HG03159 (cell line): Measurements from ENCODE around the gene MPDU1.
"Not testable (repeated sequence)": the region's sequence is repeated elsewhere in the genome, so short reads cannot be mapped to it uniquely, and the experiment has no call there.

Experiments used
- ATAC-seq: cut with Tn5 transposase; IDR thresholded peaks from one replicate; pipeline ENCODE4 v1.9.1; 2021; ENCODE audit warnings: mild to moderate bottlenecking, moderate library complexity; ENCODE audit not compliant: unreplicated experiment

The MPDU1 gene

DNA sequence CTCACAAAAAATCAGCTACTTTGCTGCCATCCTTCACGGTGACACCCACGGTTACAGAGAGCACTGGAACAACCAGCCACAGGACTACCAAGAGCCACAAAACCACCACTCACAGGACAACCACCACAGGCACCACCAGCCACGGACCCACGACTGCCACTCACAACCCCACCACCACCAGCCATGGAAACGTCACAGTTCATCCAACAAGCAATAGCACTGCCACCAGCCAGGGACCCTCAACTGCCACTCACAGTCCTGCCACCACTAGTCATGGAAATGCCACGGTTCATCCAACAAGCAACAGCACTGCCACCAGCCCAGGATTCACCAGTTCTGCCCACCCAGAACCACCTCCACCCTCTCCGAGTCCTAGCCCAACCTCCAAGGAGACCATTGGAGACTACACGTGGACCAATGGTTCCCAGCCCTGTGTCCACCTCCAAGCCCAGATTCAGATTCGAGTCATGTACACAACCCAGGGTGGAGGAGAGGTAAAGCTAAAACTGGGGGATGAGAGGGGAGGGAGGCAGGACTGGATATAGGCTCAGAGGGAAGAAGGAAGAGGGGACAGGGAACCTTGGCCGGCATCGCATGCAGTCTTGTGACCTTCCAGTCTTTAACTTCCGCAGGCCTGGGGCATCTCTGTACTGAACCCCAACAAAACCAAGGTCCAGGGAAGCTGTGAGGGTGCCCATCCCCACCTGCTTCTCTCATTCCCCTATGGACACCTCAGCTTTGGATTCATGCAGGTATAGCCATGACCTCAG lies 3.6 kb upstream of the MPDU1 start:
- ATAC-seq: no peak

DNA sequence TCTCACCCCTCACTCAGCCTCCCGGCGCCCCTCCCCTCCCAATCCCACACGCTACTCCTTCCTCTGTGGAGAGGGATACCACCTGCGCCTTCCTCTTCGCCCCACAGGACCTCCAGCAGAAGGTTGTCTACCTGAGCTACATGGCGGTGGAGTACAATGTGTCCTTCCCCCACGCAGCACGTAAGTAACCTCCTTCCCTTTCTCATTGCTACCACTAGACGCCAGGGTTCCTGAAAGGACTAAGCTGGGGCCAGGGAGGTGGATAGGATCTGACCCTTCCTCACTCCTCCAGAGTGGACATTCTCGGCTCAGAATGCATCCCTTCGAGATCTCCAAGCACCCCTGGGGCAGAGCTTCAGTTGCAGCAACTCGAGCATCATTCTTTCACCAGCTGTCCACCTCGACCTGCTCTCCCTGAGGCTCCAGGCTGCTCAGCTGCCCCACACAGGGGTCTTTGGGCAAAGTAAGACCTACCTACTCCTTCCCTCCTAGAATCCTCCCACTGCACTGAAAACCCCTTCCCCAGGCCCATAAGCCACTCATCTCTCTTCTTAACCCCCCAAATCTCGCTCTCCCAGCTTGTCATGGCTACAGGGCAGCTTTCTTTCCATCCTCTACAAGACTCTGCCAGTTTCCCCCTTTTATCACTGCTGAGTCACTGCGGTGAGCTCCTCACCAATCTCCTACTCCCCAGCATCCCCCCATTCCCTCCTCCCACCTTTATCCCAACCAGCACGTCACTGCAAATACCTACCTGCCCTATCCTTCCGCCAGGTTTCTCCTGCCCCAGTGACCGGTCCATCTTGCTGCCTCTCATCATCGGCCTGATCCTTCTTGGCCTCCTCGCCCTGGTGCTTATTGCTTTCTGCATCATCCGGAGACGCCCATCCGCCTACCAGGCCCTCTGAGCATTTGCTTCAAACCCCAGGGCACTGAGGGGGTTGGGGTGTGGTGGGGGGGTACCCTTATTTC lies 2.8 kb upstream of the MPDU1 start:
- no peak for ATAC-seq

DNA sequence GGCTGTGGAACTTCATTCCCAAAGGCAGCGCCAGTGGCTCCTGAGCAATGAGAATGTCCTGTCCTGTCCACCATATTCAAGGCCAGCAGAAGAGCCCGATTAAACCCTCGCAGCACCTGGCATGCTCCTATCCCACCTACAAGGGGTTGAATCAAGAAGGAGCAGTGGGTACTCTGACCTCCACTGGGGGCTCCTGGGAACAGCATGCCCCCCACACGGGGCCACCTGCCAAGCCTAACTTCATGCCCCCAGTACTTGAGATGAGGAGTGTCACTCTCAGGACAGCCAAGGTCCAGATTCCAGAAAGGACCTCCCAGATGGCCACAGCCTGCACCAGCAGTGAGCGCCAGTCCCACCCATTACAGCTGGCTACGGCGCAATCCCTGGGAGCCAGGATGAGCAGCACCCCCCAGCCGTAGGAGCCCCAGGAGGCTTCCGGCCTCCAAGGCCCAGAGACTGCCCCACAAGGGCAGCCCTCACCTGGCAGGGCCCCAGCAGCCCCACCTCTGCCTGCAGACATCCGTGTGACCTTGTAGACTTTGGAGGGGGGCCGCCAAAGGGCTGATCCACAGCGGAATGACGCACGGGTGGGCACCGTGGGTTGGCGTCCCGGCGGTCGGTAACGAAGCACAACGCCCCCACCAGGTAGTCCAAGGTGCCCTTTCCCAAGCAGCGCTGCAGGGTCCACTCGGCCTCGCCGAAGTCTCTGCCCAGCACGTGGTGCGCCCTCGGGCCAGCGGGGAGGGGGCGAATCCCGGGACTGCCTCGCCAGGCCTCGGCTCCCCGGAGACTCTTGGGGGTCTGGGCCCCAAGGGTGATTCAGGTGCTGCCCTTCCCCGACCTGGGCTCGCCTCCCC lies 1.0 kb upstream of the MPDU1 start:
- no peak for ATAC-seq

DNA sequence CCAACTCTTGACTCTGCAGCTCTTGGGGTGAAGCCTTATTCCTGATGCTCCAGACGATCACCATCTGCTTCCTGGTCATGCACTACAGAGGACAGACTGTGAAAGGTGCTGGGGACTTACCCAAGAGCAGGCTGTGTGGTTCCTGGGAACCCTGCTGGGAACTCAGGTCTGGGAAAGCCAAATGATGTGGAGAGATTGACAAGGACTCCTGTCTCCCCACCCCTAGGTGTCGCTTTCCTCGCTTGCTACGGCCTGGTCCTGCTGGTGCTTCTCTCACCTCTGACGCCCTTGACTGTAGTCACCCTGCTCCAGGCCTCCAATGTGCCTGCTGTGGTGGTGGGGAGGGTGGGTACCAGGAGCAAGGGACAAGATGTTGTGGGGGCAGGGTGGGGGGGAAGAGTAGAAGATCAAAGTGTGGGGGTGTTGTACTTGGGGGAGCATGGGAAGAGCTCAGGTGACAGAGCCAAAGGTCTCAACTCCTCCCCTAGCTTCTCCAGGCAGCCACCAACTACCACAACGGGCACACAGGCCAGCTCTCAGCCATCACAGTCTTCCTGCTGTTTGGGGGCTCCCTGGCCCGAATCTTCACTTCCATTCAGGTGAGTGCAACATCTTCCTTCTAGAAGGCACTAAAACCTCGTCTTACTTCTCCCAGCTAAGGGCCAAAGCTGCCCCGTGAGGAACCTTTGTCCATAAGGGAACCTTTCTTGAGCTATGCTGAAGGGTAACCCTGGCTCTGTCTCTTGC lies 3.2 kb downstream of the MPDU1 start:
- ATAC-seq: no peak

DNA sequence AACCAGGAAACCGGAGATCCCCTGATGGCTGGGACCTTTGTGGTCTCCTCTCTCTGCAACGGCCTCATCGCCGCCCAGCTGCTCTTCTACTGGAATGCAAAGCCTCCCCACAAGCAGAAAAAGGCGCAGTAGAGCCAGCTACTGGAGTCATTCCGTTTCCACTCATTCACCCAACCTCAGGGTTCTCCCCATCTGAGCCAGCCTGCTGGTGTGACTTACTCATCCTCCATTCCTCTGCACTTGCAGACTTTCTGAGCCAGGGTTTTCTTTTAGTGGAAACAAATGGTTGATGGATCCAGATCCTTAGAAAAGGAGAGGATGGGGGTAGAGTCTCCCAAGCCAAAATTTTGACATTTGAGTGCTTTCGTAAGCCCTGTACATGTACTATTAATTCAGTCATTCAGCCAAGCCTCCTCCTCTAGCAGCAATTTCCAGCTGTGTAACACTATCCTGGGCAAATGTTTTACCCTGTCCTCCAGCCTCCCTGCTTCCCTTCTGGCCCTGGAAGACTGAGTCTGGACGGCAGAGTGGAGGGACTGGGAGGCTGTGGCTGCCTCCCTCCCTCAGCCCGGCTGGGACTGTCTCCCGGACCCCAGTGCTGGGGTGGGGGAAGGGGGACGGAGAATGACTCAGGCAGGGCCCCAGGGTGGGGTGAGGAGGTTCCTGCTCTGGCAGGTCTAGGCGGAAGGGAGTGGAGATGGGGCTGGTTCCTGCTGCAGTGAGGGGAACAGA lies 3.9 kb downstream of the MPDU1 start:
- ATAC-seq: no peak

DNA sequence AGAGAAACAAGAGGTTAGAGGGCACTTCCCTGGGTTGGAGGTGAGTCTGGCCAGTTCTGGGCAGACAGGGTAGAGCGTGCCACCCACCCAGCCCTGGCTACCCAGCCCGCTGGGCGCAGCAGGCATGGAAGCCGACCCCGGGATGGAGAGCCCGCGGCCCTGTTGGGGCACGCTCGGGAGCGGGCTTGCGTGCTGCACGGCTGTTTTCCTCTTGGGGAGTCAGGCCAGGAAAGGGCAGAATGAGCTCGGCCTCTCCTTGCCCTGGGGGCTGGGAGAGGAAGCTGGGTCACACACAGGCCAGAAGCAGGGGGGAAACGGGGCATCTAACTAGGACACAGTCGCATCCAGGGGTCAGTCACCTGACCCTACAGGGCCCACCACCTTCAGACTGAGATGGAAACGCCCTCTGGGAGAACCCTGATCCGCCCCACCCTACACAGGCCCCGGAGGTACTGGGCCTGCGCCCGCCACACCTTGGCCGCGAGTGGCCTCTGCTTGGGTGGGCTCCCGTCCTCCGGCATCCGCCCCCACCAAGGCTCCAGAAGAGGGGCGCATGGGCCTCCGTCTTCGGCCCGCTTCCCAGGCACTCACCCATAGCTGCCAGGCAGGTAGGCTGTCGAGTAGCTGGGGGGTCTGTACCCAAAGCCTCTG lies 5.0 kb downstream of the MPDU1 start:
- ATAC-seq: no peak

DNA sequence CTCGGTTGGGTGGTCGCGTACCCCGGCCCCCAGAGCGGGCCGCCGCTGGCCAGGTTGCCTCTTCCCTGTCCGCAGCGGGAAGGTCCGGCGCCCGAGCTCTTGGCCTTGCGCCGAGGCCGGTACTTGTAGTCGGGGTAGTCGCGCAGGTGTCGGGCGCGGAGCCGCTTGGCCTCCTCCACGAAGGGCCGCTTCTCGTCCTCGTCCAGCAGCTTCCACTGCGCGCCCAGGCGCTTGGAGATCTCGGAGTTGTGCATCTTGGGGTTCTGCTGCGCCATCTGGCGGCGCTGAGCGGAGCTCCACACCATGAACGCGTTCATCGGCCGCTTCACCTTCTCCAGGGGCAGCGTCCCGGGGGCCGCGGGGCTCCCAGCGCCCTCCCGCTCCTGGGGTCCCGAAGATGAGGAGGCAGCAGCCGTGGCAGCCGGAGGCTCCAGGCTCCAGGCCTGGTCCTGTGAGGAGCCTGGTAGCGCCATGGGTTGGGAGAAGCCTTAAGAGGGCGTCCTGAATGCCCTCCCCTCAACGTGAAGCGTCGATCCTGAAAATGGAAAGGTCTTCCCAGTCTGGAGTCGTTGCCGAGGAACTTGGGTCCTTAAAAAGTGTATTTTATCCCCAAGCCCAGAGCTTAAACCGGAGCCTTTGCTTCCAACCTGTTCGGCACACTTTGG lies 5.7 kb downstream of the MPDU1 start:
- ATAC-seq: no peak

DNA sequence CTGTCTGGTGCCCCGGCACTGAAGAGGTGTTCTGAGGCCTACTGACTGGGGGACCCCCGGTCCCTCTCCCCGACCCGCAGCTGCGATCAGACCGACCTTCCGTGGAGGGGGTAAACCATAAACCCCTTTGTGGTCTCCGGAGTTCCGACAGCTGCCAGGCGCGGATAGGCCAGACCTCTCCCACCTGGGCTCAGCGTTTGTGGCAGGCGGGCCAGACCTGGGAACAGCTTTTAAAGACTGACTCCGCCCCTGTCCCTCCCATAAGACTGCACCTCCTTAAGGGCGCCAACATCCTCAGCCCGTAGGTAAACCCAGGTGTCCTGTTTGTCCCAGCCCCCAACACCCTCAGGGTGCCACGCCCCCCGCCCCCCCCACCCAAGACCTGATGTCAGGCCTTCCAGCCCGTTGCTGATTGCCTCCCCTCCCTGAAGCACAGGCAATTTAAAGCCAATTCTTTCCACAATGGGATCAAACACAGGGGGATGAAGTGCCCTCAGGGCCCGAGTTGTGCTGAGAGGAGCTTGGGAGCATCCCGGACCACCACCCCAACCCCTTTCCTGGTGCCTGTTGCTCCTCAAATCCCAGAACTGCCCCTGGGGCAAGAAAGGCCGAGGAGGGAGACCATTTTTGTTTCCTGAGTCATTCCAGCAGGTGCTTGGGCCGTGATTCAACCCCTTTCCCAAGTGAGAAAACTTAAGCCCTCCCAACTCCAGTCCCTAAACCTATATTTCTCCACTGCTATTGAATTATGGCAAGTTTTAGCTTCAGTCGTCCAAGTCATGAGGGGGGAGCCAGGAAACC lies 6.4 kb downstream of the MPDU1 start, which contains the start of gene SOX15:
SOX15 (minus strand) TSS at position 204 of the 801 bp plus-strand sequence. CDS start 418 bp downstream, outside the sequence.
- ATAC-seq: no peak

DNA sequence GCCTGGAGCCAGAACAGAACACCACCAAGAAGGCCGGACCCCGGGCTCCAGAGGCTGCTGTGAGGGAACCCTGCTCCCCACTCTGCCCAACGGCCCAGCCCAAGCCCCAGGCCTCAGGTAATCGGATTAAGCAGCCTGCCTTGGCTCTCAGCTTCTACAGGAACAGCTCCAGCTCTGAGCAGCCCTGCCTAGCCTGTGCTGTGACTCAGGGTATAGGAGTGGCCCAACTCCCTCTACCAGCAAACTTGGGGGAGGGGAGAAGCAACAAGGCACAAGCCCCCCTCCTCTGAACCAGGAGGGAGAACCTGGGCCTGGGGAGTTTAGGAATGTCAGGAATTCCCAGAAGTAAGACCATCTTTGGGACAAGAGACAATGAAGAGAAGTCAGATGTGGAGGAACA lies 7.1 kb downstream of the MPDU1 start:
- ATAC-seq: no peak

DNA sequence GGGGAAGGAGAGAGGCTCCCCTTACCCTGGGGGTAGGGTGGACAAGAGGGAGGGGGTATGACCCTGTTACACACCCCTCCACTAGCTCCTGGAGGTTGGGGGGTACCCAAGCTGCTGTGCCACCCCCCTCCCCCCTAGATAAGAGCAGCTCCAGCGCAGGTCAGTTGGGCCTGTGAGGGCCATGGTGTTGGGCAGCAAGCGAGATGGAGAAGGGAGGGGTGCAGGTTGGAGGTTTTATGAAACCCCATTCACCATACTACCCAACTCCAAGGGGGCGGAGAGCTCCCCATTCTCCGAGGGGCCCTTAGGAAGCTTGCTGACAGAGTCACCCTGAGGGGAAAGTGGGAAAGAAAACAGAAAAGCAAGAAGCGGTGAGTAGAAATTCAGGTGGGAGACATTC lies 7.9 kb downstream of the MPDU1 start:
- no peak for ATAC-seq

DNA sequence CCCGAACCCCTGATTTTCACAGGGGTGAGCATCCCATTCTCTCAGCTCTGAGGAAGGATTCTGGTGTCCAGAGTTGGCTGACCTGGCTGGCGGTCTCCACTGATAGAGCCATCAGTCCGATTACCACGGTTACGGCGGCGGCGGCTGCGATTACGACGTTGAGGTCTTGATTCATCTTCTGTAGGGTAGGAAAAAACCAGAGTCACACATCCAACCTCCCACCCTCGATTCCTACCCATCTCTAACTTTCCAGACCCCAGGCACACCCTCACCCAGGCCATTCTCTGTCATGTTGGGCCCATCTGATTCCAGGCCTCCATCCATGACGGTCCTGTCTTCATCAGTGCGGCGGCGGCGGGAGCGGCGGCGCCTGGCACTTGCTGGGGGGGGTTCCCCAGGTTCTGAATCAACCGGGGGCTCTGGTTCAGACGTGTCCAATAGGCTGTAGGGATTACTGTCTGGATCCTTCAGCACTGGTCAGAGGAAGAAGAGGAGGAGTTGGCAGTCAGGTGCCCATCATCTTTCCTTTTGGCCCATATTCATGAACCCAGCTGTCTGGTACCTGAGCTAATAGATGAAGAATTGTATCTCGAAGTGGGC lies 8.9 kb downstream of the MPDU1 start:
- no peak for ATAC-seq

DNA sequence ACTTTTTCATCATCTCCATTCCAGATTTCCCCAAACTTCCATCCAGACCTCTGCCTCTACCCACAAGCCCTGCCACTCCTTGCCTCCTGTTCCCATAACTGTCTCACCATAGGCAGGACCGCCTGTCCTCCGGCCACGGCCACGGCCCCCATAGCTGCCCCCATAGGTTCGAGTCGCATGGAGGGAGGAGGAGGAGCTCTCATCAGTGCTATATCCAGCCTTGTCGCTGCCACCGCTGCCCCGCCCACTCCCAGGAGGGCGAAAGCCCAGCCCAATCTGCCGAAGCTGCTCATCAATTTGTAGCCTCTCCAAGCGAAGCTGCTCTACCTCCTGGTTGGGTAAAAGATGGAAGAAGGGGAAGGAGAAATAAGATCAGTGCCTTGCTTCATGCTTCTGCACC lies 9.6 kb downstream of the MPDU1 start:
- no peak for ATAC-seq

DNA sequence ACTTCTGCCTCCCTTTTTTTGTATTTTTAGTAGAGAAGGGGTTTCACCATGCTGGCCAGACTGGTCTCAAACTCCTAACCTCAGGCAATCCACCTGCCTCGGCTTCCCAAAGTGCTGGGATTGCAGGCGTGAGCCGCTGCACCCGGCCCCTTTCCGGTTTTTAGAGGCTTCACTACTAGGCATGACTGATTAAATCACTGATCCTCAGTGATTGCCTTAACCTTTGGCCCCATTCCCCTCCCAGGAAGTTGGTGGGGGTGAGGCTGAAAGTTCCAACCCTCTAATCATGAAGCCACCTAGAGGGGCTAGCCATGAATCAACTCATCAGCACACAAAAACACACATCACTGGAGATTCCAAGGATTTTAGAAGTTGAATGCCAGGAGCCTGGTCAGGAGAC lies 13.9 kb downstream of the MPDU1 start:
- not testable (repeated sequence) for ATAC-seq

DNA sequence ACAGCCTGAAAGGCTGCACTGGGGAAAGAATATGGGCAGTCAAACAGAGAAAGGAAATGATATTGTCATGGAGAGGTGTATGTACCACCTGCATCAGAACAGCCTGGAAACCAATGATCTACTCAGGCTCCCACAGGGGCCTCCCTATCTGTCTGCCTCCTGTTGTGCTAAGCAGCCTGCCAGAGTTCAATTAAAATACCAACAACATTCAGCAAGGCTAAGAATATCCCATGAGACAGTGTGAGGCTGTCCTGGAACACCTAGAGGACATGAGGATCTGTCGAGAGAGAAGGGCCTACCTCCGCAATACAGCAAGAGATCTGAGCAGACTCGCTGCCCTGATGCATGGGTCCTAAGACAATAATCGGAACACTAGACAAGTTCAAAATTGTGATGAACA lies 22.6 kb downstream of the MPDU1 start:
- no peak for ATAC-seq

DNA sequence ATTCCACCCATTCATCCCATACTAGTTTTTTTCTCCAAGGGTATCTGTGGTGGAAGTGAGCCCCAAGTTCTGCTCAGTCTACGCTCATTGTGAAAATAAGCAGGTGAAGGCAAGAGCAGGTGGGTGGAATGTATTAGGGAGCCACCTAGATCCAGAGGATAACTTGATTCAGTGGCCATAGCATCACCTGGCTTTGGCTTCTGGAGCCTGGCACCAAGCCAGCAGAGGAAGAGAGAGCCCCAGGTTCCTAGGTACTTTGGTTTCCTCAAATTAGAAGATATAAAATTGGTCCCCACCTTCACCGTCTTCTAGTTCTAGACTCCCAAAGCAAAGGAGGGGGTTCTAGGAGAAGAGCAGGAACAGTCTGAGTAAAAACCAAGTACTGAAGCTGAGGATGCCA lies 27.0 kb downstream of the MPDU1 start:
- ATAC-seq: no peak

DNA sequence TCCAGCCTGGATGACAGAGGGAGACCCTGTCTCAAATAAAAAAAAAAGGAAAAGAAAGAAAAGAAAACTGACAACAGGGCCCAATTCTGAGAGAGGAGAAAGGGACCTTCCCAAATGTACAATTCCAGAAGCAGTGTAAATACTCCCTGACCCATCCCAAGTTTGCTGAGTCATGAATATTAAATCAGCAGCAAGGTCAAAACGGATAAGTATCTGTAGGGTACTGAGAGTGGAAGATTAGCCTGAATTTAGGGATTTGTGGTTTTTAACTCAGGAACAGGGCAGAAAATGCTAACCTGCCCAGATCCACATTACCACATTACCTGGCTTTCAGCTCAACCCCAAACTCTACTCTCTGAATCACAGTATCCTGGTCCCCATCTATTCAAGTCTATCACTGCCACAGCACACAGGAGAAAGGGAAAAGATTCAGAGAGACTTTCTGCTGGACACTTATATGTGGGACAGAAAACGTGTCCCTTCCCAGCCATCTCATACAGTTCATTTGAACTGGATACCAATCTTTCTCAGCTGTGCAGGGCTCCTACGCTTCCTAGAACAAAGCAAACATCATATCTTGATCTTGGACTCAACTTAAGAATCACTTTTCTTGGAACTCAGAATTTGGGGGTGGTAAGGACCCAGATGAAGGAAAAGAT lies 28.1 kb downstream of the MPDU1 start:
- ATAC-seq: no peak

DNA sequence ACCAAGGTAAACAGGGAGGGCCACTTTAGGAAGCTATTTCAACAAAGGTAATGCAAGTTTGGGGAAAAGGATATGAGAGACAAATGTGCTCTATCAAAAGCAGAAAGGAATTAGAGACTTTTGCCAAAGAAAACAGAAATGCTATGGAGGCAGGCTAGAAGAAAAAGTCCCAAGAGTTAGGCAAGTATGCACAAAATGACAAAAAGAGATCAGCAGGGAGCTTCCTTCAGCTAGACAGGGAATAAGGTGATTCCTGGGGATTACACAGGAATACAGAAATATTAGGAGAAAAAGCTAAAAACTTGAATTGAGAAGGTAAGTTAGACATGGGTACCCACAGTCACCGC lies 28.6 kb downstream of the MPDU1 start:
- ATAC-seq: no peak
